A549 (cell line): ENCODE measurements around the gene SH3PXD2A. TPM values are rescaled to one million over a fixed set of nuclear protein-coding genes. Genes with fewer than 3 reads are reported as not detected.

Experiments
- ATAC-seq, 2 experiments: fragments of 200-7000 bp in 1 of 2; fragments of >200 bp in 1 of 2; cut with Nextera tagmentation in 1 of 2; cut with Tn5 transposase in 1 of 2; 3 replicates each; pipeline versions ENCODE4 v1.8.0 to v1.9.1; 2018 to 2020; ENCODE audit warnings: mild to moderate bottlenecking in 1 of 2, moderate library complexity in 1 of 2
- CTCF ChIA-PET: fragments of 300-600 bp; sonication (Branson Sonifier 250); formaldehyde crosslinking; extraction: SDS; loops from one replicate; lab custom pipeline; 2021; ENCODE audit warnings: antibody characterized with exemption, inconsistent platforms; lab: Yijun Ruan, JAX
- POLR2A ChIA-PET: fragments of 350-600 bp; formaldehyde crosslinking; extraction: SDS; loops from one replicate; lab custom pipeline; 2021; ENCODE audit warnings: antibody characterized with exemption, inconsistent platforms; lab: Yijun Ruan, JAX
- DNase-seq, 2 experiments: peaks; one replicate each; pipeline versions ENCODE4 v3.0.0 to v3.0.0-alpha.2; 2011 to 2016; ENCODE audit warnings: low read depth in 1 of 2, low spot score in 1 of 2
- FAIRE-seq: peaks from 2 replicates; lab custom pipeline; 2011; peaks lifted over from hg19 to GRCh38; lab: Jason Lieb, UNC
- H3K27ac ChIP-seq, 2 experiments: fragments of >200 bp; sonication (Bioruptor Twin); formaldehyde crosslinking; 3 replicates each; pipeline ENCODE4 v1.5.1; 2016 to 2017
- H3K4me1 ChIP-seq: fragments of >200 bp; sonication (Bioruptor Twin); formaldehyde crosslinking; 3 replicates; pipeline ENCODE4 v1.6.1; 2016
- H3K4me2 ChIP-seq: fragments of >200 bp; sonication (Bioruptor Twin); formaldehyde crosslinking; 3 replicates; pipeline ENCODE4 v1.6.1; 2016
- H3K4me3 ChIP-seq: fragments of >200 bp; sonication (Bioruptor Twin); formaldehyde crosslinking; 3 replicates; pipeline ENCODE4 v1.5.1; 2016
- H3K9me3 ChIP-seq: fragments of >200 bp; sonication (Bioruptor Twin); formaldehyde crosslinking; 3 replicates; pipeline ENCODE4 v1.6.1; 2016
- CBX8 ChIP-seq: fragments of 200-600 bp; sonication (generic); IDR thresholded peaks from 2 replicates; pipeline ENCODE4 v1.6.1; 2016
- CHD4 ChIP-seq: fragments of 200-600 bp; sonication (generic); IDR thresholded peaks from 2 replicates; pipeline ENCODE4 v1.6.1; 2016; ENCODE audit warnings: antibody characterized with exemption, mild to moderate bottlenecking, borderline replicate concordance
- EP300 ChIP-seq, 2 experiments: fragments of >200 bp; sonication (Bioruptor Twin); formaldehyde crosslinking; IDR thresholded peaks; 2 replicates in 1 of 2; 3 replicates in 1 of 2; pipeline ENCODE4 v1.6.1; 2016 to 2017
- ESRRA ChIP-seq: fragments of 150-350 bp; IDR thresholded peaks from 2 replicates; pipeline ENCODE4 v1.6.1; 2014; ENCODE audit warnings: mild to moderate bottlenecking, low read length, borderline replicate concordance
- FOSL2 ChIP-seq, 2 experiments: fragments of 450-650 bp in 1 of 2; fragments of >200 bp in 1 of 2; sonication (Bioruptor Twin) in 1 of 2; formaldehyde crosslinking; IDR thresholded peaks; 2 replicates each; pipeline versions ENCODE4 v1.5.0 to v1.6.1; 2016 to 2020; ENCODE audit warnings: mild to moderate bottlenecking in 1 of 2, moderate library complexity in 1 of 2
- FOXS1 ChIP-seq: fragments of 250-450 bp; sonication (Bioruptor Pico); IDR thresholded peaks from 2 replicates; pipeline ENCODE4 v1.5.0; 2020; ENCODE audit warnings: mild to moderate bottlenecking, moderate library complexity
- GATA3 ChIP-seq: IDR thresholded peaks from 2 replicates; pipeline ENCODE4 v1.6.1; 2012; ENCODE audit warnings: borderline replicate concordance
- HDAC2 ChIP-seq: fragments of 200-600 bp; sonication (generic); IDR thresholded peaks from 2 replicates; pipeline ENCODE4 v1.6.1; 2016
- HOXA7 ChIP-seq: fragments of 250-450 bp; sonication (Bioruptor Pico); IDR thresholded peaks from 2 replicates; pipeline ENCODE4 v1.5.0; 2020; ENCODE audit warnings: mild to moderate bottlenecking, moderate library complexity
- HOXB13 ChIP-seq: fragments of 250-450 bp; sonication (Bioruptor Pico); IDR thresholded peaks from 2 replicates; pipeline ENCODE4 v1.5.0; 2020; ENCODE audit warnings: low read depth, mild to moderate bottlenecking, moderate library complexity
- HOXB5 ChIP-seq: fragments of 250-450 bp; sonication (Bioruptor Pico); IDR thresholded peaks from 2 replicates; pipeline ENCODE4 v1.5.0; 2020; ENCODE audit warnings: mild to moderate bottlenecking, moderate library complexity
- JUNB ChIP-seq: fragments of >200 bp; sonication (Bioruptor Twin); formaldehyde crosslinking; IDR thresholded peaks from 2 replicates; pipeline ENCODE4 v1.6.1; 2016
- KDM1A ChIP-seq: fragments of 200-600 bp; sonication (generic); IDR thresholded peaks from 2 replicates; pipeline ENCODE4 v1.6.1; 2016; ENCODE audit warnings: low read depth, mild to moderate bottlenecking
- KDM5A ChIP-seq: fragments of 200-600 bp; sonication (generic); IDR thresholded peaks from 2 replicates; pipeline ENCODE4 v1.6.1; 2016; ENCODE audit warnings: antibody characterized with exemption, mild to moderate bottlenecking
- MAFK ChIP-seq: fragments of 450-650 bp; IDR thresholded peaks from 2 replicates; pipeline ENCODE4 v1.6.1; 2014; ENCODE audit not compliant: partially characterized antibody
- MYC ChIP-seq: IDR thresholded peaks from 2 replicates; pipeline ENCODE4 v1.6.1; 2012; ENCODE audit warnings: mild to moderate bottlenecking, inconsistent platforms, low read length, improper control_type of control experiment, borderline replicate concordance
- NR3C1 ChIP-seq: fragments of >200 bp; sonication (Bioruptor Twin); formaldehyde crosslinking; IDR thresholded peaks from 3 replicates; pipeline ENCODE4 v1.6.1; 2017
- POLR2A ChIP-seq: IDR thresholded peaks from 2 replicates; pipeline ENCODE4 v1.6.1; 2012; ENCODE audit warnings: mild to moderate bottlenecking, low read length
- POLR2AphosphoS2 ChIP-seq: conservative IDR thresholded peaks from 2 replicates; pipeline ENCODE4 v1.6.1; 2012; ENCODE audit warnings: low read length, improper control_type of control experiment, inconsistent platforms
- RAD21 ChIP-seq, 2 experiments: fragments of >200 bp in 1 of 2; sonication (Bioruptor Twin) in 1 of 2; formaldehyde crosslinking in 1 of 2; IDR thresholded peaks in 1 of 2; conservative IDR thresholded peaks in 1 of 2; 2 replicates in 1 of 2; 3 replicates in 1 of 2; pipeline ENCODE4 v1.6.1; 2012 to 2018; ENCODE audit warnings: inconsistent platforms in 1 of 2
- RARB ChIP-seq: fragments of 250-450 bp; sonication (Bioruptor Pico); IDR thresholded peaks from 2 replicates; pipeline ENCODE4 v1.8.0; 2021; ENCODE audit warnings: mild to moderate bottlenecking, moderate library complexity
- RCOR1 ChIP-seq: fragments of 150-350 bp; IDR thresholded peaks from 2 replicates; pipeline ENCODE4 v1.6.1; 2014; ENCODE audit warnings: antibody characterized with exemption, low read length, low read depth
- RNF2 ChIP-seq: fragments of 200-600 bp; sonication (generic); IDR thresholded peaks from 2 replicates; pipeline ENCODE4 v1.6.1; 2016; ENCODE audit warnings: low read depth, mild to moderate bottlenecking, antibody characterized with exemption, moderate library complexity, borderline replicate concordance
- SMC3 ChIP-seq: fragments of >200 bp; sonication (Bioruptor Twin); formaldehyde crosslinking; IDR thresholded peaks from 3 replicates; pipeline ENCODE4 v1.6.1; 2018; ENCODE audit warnings: inconsistent platforms
- SREBF2 ChIP-seq: fragments of 450-650 bp; IDR thresholded peaks from 2 replicates; pipeline ENCODE4 v1.6.1; 2014; ENCODE audit warnings: mild to moderate bottlenecking, moderate library complexity
- TP53 ChIP-seq: fragments of 250-450 bp; sonication (Bioruptor Pico); IDR thresholded peaks from 2 replicates; pipeline ENCODE4 v1.5.0; 2021; ENCODE audit warnings: mild to moderate bottlenecking, moderate library complexity
- ZNF302 ChIP-seq: fragments of 250-450 bp; sonication (Bioruptor Pico); IDR thresholded peaks from 2 replicates; pipeline ENCODE4 v1.9.0; 2021; ENCODE audit warnings: inconsistent platforms, mild to moderate bottlenecking, moderate library complexity
- WGBS: methylation state at CpG from one replicate; pipeline ENCODE4 v1.1.6; 2017; ENCODE audit errors: missing lambda C conversion rate; 5-methylcytosine and 5-hydroxymethylcytosine counted together
- polyA plus RNA-seq, 4 experiments: library from polyadenylated mRNA; depleted of rRNA in 3 of 4; stranded (reverse); fragments of >200 nt; fragmentation: RNase III in 1 of 4; extraction: RNeasy Plus Mini Kit Qiagen cat#74134 plus additional on column Dnase treatment in 1 of 4; gene quantifications; 2 replicates in 3 of 4; 3 replicates in 1 of 4; pipeline ENCODE4 v1.2.3, GENCODE V29; 2011 to 2017
- TF ChIP-seq, protein P1 (sequence below): IDR thresholded peaks from 2 replicates; pipeline ENCODE4 v1.6.1; 2012
- TF ChIP-seq, protein P2 (sequence below): IDR thresholded peaks from 2 replicates; pipeline ENCODE4 v1.6.1; 2012; ENCODE audit warnings: low read depth, borderline replicate concordance
- TF ChIP-seq, protein P3 (sequence below): fragments of 200-600 bp; sonication (generic); IDR thresholded peaks from 2 replicates; pipeline ENCODE4 v1.6.1; 2016; ENCODE audit warnings: antibody characterized with exemption, mild to moderate bottlenecking, moderate library complexity
- TF ChIP-seq, protein P4 (sequence below): IDR thresholded peaks from 2 replicates; pipeline ENCODE4 v1.6.1; 2012

Gene SH3PXD2A
- polyA plus RNA-seq, 2 of the 4 experiments (the other 2 are of a cell fraction): 2.4 to 3.9 TPM

DNA sequence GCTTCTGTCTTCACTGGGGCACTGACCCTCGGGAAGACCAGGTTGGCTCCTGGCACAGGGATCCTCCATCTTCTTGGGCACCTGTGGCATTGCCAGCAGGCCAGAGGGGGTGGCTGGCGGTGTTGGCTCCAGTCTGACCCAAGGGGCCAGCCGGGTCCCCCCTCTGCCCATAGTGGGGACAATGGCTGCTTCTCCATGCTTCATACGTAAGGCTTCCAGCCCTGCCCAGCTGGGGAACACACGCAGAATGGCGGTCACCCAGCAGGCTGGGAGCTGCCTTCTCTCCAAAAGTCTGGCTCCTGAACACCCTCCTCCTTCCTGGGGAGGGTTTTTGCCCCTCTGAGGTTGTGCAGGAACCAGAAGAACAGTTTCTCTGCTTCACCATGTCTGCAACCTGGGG is 255.1 kb downstream of the SH3PXD2A start:
- WGBS: 88% methylated on average over 4 of the region's 6 CpGs
- CTCF ChIA-PET: interaction anchor here (2.2 to 18.9 kb wide), 4 partner anchors 11 to 285 kb away, joined by 14 to 265 read pairs (median 20); no protein-coding TSS in a partner anchor

DNA sequence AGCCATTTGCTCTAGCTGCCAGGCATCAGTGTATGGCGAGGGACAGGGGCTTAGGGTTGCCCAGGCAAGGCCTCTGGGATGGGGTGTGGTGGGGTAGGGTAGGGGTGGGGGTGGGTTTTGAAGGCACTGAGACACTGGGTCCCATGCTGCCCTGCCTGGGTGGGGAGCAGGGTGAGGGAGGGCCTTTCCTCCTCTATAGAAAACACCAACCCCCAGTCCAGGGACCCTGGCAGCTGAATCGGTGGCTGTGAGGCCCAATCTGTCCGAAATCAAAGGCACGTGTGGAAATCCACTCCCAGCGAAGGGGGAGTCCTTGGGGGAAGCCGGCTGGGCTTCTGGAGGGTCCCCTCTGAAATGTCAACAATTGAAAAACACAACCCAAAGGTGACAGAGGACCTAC is 255.5 kb downstream of the SH3PXD2A start:
- no peak for DNase-seq
- ChIA-PET CTCF (interaction anchor here (0.7 to 18.9 kb wide), 15 partner anchors 11 to 285 kb away, joined by 3 to 265 read pairs (median 12); no protein-coding TSS in a partner anchor), POLR2A (no interaction called here)
- no peak for TF ChIP-seq ESRRA
- TF ChIP-seq, protein P1, sequence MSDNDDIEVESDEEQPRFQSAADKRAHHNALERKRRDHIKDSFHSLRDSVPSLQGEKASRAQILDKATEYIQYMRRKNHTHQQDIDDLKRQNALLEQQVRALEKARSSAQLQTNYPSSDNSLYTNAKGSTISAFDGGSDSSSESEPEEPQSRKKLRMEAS: no peak
- no peak for TF ChIP-seq GATA3
- TF ChIP-seq MAFK: no peak
- TF ChIP-seq CBX8: no peak
- no peak for TF ChIP-seq RAD21 (conservative IDR thresholded peaks at IDR 0.05 in 1 of 2, IDR thresholded peaks at IDR 0.05 in 1 of 2)
- no peak for TF ChIP-seq TP53
- TF ChIP-seq EP300 (IDR thresholded peaks at IDR 0.05): no peak
- TF ChIP-seq, protein P2, sequence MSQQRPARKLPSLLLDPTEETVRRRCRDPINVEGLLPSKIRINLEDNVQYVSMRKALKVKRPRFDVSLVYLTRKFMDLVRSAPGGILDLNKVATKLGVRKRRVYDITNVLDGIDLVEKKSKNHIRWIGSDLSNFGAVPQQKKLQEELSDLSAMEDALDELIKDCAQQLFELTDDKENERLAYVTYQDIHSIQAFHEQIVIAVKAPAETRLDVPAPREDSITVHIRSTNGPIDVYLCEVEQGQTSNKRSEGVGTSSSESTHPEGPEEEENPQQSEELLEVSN: no peak
- no peak for TF ChIP-seq KDM5A
- TF ChIP-seq HDAC2: no peak
- TF ChIP-seq HOXA7 (CRISPR knock-in tag): no peak
- no peak for TF ChIP-seq HOXB13
- H3K27ac ChIP-seq: no peak overlapping the region
- H3K4me3 ChIP-seq: no peak overlapping the region
- no peak overlapping the region for H3K4me2 ChIP-seq
- H3K9me3 ChIP-seq: no peaks in the 10 kb centered on the region
- peaks cover 5% of the 10 kb centered on the region for H3K4me1 ChIP-seq
- 83% methylated on average over 6 of the region's 6 CpGs for WGBS
- no peak for FAIRE-seq
- ATAC-seq: no peak

More for the DNA sequence above, 255.1 kb downstream of the SH3PXD2A start:
- TF ChIP-seq ESRRA: no peak
- TF ChIP-seq RCOR1: no peak
- no peak for TF ChIP-seq KDM1A
- TF ChIP-seq MYC: no peak
- no peak for TF ChIP-seq POLR2A
- TF ChIP-seq HDAC2: no peak
- TF ChIP-seq, protein P2: no peak
- ATAC-seq (no peak), FAIRE-seq (no peak), DNase-seq (no peak)
- peaks cover 5% of the 10 kb centered on the region for H3K4me1 ChIP-seq
- POLR2A ChIA-PET: no interaction called here
- no peaks in the 10 kb centered on the region for H3K9me3 ChIP-seq
- H3K27ac ChIP-seq: no peak overlapping the region
- H3K4me3 ChIP-seq: no peak overlapping the region
- no peak overlapping the region for H3K4me2 ChIP-seq

DNA sequence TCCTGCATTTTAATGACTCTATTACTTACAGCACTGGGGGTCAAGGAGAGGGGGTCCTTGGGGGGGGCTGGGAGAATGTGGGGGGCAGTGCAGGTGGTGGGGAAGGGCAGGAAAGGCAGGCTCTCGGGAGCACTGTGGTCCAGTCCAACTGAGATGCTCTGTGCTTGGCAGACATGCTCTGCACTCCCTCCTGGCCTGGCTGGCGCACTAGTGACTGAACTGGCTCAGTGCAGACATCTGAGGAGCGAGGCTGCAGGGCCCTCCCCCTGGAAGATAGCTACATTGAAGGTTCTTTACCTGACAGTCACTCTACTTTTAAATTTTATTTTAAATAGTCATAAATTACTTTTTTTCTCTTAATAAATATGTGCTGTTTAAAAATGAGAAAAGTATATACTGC is 256.2 kb downstream of the SH3PXD2A start:
- FAIRE-seq: no peak
- ChIA-PET CTCF (interaction anchor here (0.6 to 18.9 kb wide), 27 partner anchors 10 to 286 kb away, joined by 3 to 265 read pairs (median 5); no protein-coding TSS in a partner anchor), POLR2A (no interaction called here)
- WGBS: 56% methylated on average over 3 of the region's 3 CpGs
- Histone ChIP-seq H3K9me3 (no peaks in the 10 kb centered on the region), H3K27ac (peak overlapping the region in 1 of 2 experiments; percentile 74; a peak in 3 of 6 replicates), H3K4me3 (no peak overlapping the region), H3K4me1 (peaks cover 5% of the 10 kb centered on the region), H3K4me2 (peak overlapping the region; percentile 29)
- peak; percentile 62 to 63; a peak in 3 of 6 replicates for ATAC-seq
- DNase-seq: no peak
- TF ChIP-seq MYC (no peak), HOXB13 (no peak), FOXS1 (CRISPR knock-in tag) (no peak), POLR2AphosphoS2 (no peak), NR3C1 (no peak), HOXB5 (no peak), CHD4 (no peak), ZNF302 (CRISPR knock-in tag) (no peak), RARB (no peak), FOSL2 (IDR thresholded peaks at IDR 0.05) (no peak), FOSL2 (CRISPR knock-in tag; IDR thresholded peaks at IDR 0.05) (no peak), SREBF2 (no peak), SMC3 (no peak), JUNB (no peak), RNF2 (no peak)
- TF ChIP-seq, protein P3, sequence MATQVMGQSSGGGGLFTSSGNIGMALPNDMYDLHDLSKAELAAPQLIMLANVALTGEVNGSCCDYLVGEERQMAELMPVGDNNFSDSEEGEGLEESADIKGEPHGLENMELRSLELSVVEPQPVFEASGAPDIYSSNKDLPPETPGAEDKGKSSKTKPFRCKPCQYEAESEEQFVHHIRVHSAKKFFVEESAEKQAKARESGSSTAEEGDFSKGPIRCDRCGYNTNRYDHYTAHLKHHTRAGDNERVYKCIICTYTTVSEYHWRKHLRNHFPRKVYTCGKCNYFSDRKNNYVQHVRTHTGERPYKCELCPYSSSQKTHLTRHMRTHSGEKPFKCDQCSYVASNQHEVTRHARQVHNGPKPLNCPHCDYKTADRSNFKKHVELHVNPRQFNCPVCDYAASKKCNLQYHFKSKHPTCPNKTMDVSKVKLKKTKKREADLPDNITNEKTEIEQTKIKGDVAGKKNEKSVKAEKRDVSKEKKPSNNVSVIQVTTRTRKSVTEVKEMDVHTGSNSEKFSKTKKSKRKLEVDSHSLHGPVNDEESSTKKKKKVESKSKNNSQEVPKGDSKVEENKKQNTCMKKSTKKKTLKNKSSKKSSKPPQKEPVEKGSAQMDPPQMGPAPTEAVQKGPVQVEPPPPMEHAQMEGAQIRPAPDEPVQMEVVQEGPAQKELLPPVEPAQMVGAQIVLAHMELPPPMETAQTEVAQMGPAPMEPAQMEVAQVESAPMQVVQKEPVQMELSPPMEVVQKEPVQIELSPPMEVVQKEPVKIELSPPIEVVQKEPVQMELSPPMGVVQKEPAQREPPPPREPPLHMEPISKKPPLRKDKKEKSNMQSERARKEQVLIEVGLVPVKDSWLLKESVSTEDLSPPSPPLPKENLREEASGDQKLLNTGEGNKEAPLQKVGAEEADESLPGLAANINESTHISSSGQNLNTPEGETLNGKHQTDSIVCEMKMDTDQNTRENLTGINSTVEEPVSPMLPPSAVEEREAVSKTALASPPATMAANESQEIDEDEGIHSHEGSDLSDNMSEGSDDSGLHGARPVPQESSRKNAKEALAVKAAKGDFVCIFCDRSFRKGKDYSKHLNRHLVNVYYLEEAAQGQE: no peak
- TF ChIP-seq, protein P4, sequence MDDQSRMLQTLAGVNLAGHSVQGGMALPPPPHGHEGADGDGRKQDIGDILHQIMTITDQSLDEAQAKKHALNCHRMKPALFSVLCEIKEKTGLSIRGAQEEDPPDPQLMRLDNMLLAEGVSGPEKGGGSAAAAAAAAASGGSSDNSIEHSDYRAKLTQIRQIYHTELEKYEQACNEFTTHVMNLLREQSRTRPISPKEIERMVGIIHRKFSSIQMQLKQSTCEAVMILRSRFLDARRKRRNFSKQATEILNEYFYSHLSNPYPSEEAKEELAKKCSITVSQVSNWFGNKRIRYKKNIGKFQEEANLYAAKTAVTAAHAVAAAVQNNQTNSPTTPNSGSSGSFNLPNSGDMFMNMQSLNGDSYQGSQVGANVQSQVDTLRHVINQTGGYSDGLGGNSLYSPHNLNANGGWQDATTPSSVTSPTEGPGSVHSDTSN: no peak
